Muscle of leg (tissue), 11 donors: ENCODE results near the gene NFIC. TPM values are rescaled to one million over a fixed set of nuclear protein-coding genes. Genes with fewer than 3 reads are reported as not detected.
A peak's percentile ranks its signal among the peaks of the same experiment; 100 is the strongest.

Experiments
- DNase-seq: peaks from one replicate; pipeline ENCODE4 v3.0.0; 2013
- H3K27ac ChIP-seq: one replicate; pipeline ENCODE4 v1.5.1; 2013; ENCODE audit warnings: mild to moderate bottlenecking, low read length, control low read depth
- H3K27me3 ChIP-seq: one replicate; pipeline ENCODE4 v1.6.1; 2013; ENCODE audit warnings: low read length; ENCODE audit not compliant: control insufficient read depth, insufficient read depth
- H3K36me3 ChIP-seq: one replicate; pipeline ENCODE4 v1.6.1; 2013; ENCODE audit warnings: low read length; ENCODE audit not compliant: control insufficient read depth, insufficient read depth
- H3K4me1 ChIP-seq: one replicate; pipeline ENCODE4 v1.6.1; 2013; ENCODE audit warnings: low read length; ENCODE audit not compliant: control insufficient read depth, insufficient read depth
- H3K4me3 ChIP-seq: one replicate; pipeline ENCODE4 v1.5.1; 2013; ENCODE audit warnings: low read length, control low read depth
- H3K9me3 ChIP-seq: replicated peaks from 2 replicates; pipeline ENCODE4 v1.6.1; 2013; ENCODE audit warnings: low read depth, low read length; ENCODE audit not compliant: control insufficient read depth
- WGBS: methylation state at CpG from one replicate; pipeline ENCODE4 v1.1.5; 2013; ENCODE audit warnings: missing lambda C conversion rate; ENCODE audit not compliant: insufficient coverage; 5-methylcytosine and 5-hydroxymethylcytosine counted together
- polyA plus RNA-seq, 8 donors: library from polyadenylated mRNA; unstranded; fragments of 120-200 nt; gene quantifications; one replicate each; pipeline versions ENCODE4 v1.2.1 to v1.2.3, GENCODE V29; 2013; ENCODE audit warnings: inconsistent platforms in 1 of 8, low replicate concordance in 1 of 8; ENCODE audit not compliant: insufficient read length in 8 of 8, insufficient read depth in 1 of 8
- total RNA-seq: library from RNA; stranded (reverse); fragments of 120-200 nt; gene quantifications from one replicate; pipeline ENCODE4 v1.2.4, GENCODE V29; 2013

The NFIC gene
- total and polyA plus RNA-seq, 9 donors = 18.4 to 54.5 (median 47.0) TPM

DNA sequence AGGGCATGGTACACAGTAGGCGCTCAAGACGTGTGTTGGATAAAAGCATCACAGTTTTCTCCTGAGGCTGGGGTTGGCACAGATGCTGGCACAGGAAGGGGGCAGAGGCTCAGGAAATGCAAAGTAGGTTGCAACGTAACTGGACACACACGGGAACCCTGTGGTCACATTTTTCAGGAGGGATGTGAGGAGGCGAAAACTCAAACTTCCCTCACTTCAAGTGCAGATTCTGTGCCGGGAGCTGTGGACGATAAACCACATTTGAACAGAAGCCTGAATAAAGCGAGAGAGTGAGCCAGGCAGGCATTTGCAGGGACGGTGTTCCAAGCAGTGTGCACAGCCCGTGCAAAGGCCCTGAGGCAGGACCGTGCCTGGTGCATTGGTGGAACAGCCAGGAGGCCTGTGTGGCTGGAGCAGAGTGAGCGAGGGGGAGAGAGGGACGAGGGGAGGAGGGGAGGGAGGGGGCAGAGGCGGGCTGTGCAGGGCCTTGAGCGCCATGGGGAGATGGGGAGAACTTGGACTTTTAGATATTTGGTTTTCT is 40.3 kb downstream of the NFIC start:
- Histone ChIP-seq H3K27me3 (no peaks in the 10 kb centered on the region), H3K27ac (peak overlapping the region; percentile 35), H3K9me3 (no peaks in the 10 kb centered on the region), H3K36me3 (peaks cover 19% of the 10 kb centered on the region), H3K4me3 (no peak overlapping the region), H3K4me1 (peaks cover 47% of the 10 kb centered on the region)
- 73% methylated on average over 12 of the region's 15 CpGs for whole genome bisulfite sequencing
- DNase-seq = no peak

DNA sequence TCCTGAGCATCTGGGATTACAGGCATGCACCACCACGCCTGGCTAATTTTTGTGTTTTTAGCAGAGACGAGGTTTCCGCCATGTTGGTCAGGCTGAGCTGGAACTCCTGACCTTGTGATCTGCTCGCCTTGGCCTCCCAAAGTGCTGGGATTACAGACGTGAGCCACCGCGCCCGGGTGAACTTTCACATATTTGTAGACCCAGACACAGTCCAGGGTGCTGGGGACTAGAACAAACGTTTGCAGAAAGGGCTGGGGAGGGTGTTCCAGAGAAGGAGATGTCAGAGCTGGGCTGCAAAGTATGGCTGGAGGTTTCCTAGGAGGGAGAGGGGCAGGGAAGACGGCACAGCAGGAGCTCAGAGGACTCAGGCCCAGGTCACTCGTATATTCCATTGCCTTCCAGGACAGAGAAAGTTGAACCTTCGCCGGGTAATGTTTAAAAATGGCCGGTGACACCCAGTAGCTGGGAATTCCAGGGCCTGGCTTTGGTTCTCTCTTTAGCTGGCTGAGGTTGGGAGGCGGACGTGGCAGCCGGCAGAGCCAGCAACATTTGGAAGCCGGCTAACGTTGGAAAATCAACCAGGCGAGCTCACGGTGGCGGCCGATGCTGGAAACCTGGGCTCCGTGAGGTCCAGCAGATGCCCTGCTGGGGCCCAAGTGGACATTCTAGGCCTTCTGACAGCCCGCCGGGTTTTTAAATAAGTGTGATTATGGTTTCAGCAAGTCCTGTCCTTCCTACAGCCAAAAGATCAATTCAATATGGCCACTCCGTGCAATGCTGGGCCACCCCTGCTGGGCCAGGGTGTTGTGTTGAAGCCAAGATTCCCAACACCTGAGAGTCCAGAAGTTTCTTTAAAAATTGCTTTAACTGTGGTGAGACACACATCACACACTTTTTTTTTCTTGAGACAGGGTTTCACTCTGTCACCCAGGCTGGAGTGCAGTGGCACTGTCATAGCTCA is 41.5 kb downstream of the NFIC start:
- Histone ChIP-seq H3K36me3 (peaks cover 23% of the 10 kb centered on the region), H3K4me1 (peaks cover 47% of the 10 kb centered on the region), H3K27me3 (no peaks in the 10 kb centered on the region), H3K9me3 (no peaks in the 10 kb centered on the region), H3K27ac (peak overlapping the region; percentile 73), H3K4me3 (no peak overlapping the region)
- WGBS = 26% methylated on average over 23 of the region's 27 CpGs
- peak; percentile 93 for DNase-seq

- 86% methylated on average over 11 of the region's 11 CpGs for WGBS
- Histone ChIP-seq H3K4me3 (no peak overlapping the region), H3K36me3 (peaks cover 23% of the 10 kb centered on the region), H3K27ac (peak overlapping the region; percentile 42), H3K9me3 (no peaks in the 10 kb centered on the region), H3K4me1 (peaks cover 39% of the 10 kb centered on the region), H3K27me3 (no peaks in the 10 kb centered on the region)
- no peak for DNase-seq
Observed at GRCh38 chr19:3408996-3409345, 42.6 kb downstream of the NFIC start.

GRCh38 chr19:3409346-3410064 is 43.1 kb downstream of the NFIC start:
- WGBS = 60% methylated on average over 28 of the region's 30 CpGs
- Histone ChIP-seq H3K27me3 (no peaks in the 10 kb centered on the region), H3K36me3 (peaks cover 23% of the 10 kb centered on the region), H3K4me3 (no peak overlapping the region), H3K4me1 (peaks cover 33% of the 10 kb centered on the region), H3K27ac (peak overlapping the region; percentile 42), H3K9me3 (no peaks in the 10 kb centered on the region)
- no peak for DNase-seq

- no peaks in the 10 kb centered on the region for H3K27me3 ChIP-seq
- DNase-seq = no peak
- H3K4me3 ChIP-seq = no peak overlapping the region
- peaks cover 20% of the 10 kb centered on the region for H3K36me3 ChIP-seq
- 69% methylated on average over 12 of the region's 13 CpGs for WGBS
- H3K27ac ChIP-seq = no peak overlapping the region
- H3K4me1 ChIP-seq = peaks cover 24% of the 10 kb centered on the region
- H3K9me3 ChIP-seq = no peaks in the 10 kb centered on the region
Observed at GRCh38 chr19:3411636-3412035, 45.3 kb downstream of the NFIC start.

GRCh38 chr19:3412066-3412465 is 45.7 kb downstream of the NFIC start:
- no peak overlapping the region for H3K27ac ChIP-seq
- H3K4me3 ChIP-seq = no peak overlapping the region
- DNase-seq = no peak
- peaks cover 18% of the 10 kb centered on the region for H3K36me3 ChIP-seq
- H3K9me3 ChIP-seq = no peaks in the 10 kb centered on the region
- peaks cover 24% of the 10 kb centered on the region for H3K4me1 ChIP-seq
- WGBS = no CpG with 5 or more reads among the region's 4 CpGs
- no peaks in the 10 kb centered on the region for H3K27me3 ChIP-seq

DNA sequence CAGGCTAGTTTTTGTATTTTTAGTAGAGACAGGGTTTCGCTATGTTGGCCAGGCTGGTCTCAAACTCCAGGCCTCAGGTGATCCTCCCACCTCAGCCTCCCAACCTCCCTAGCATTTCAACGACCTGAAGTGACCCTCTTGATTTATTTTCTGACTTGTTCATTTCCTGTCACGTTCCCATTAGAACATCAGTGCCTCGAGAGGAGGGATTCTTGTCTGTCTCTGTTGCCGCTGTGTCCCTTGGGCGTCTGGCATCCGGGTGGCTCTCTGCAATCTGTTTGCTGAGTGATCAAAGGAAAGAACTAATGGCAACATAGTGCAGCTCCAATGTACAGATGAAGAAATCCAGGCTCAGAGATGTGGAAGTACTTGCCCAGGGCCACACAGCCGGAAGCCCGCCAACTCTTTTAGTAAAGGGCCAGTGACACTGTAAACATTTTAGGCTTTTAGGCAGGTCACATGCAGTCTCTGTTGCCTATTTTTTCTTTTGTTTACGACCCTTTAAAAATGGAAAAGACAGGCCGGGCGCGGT is 47.5 kb downstream of the NFIC start:
- Histone ChIP-seq H3K4me1 (peaks cover 9% of the 10 kb centered on the region), H3K27ac (no peak overlapping the region), H3K27me3 (no peaks in the 10 kb centered on the region), H3K4me3 (no peak overlapping the region), H3K36me3 (peaks cover 18% of the 10 kb centered on the region), H3K9me3 (no peaks in the 10 kb centered on the region)
- no peak for DNase-seq
- 56% methylated on average over 7 of the region's 13 CpGs for WGBS

DNA sequence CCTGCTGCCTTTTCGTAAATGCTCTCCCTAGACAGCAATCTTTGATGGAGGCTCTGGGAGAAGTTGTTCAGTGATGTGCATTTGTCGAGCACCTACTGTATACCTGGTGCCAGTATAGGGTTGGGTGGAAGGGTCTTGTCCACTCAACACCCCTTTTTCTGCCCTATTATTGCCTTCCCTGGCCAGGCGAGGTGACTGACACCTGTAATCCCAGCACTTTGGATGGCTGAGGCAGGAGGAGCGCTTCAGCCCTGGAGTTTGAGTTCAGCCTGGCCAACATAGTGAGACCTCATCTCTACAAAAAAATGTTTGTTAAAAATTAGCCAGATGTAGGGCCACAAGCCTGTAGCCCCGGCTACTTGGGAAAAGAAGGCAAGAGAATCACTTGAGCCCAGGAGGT is 49.3 kb downstream of the NFIC start:
- DNase-seq = no peak
- H3K4me3 ChIP-seq = no peak overlapping the region
- H3K27ac ChIP-seq = no peak overlapping the region
- peaks cover 8% of the 10 kb centered on the region for H3K36me3 ChIP-seq
- H3K9me3 ChIP-seq = no peaks in the 10 kb centered on the region
- no peaks in the 10 kb centered on the region for H3K4me1 ChIP-seq
- WGBS = 100% methylated on average over 1 of the region's 5 CpGs
- no peaks in the 10 kb centered on the region for H3K27me3 ChIP-seq

GRCh38 chr19:3420244-3420755 is 53.9 kb downstream of the NFIC start:
- Histone ChIP-seq H3K4me1 (no peaks in the 10 kb centered on the region), H3K36me3 (peaks cover 9% of the 10 kb centered on the region), H3K27ac (no peak overlapping the region), H3K27me3 (no peaks in the 10 kb centered on the region), H3K9me3 (no peaks in the 10 kb centered on the region), H3K4me3 (no peak overlapping the region)
- WGBS = 100% methylated on average over 3 of the region's 11 CpGs
- no peak for DNase-seq
